Measurements from ENCODE around the gene FOS.

GRCh38 chr14:75279763-75280290 lies 1.2 kb downstream of the FOS start:
- TF ChIP-seq CTCF (conservative IDR thresholded peaks at IDR 0.05 in 1 of 2, IDR thresholded peaks at IDR 0.05 in 1 of 2; ENCODE audit: extremely low read depth in 1 of 2, insufficient read depth in 1 of 2, low read depth in 1 of 2, low read length in 2 of 2) (no peak), EZH2 (IDR thresholded peaks at IDR 0.05; ENCODE audit: borderline replicate concordance, low read length) (no peak)

All from mammary epithelial cell (primary cell).